ENCODE results near the gene ZDHHC14.
A peak's percentile ranks its signal among the peaks of the same experiment; 100 is the strongest.
"Not testable (repeated sequence)": the region's sequence is repeated elsewhere in the genome, so short reads cannot be mapped to it uniquely, and the experiment has no call there.

ZDHHC14 gene

GRCh38 chr6:157714153-157714490 is 333.1 kb downstream of the ZDHHC14 start:
- no peak for DNase-seq (ENCODE audit: low read depth, low spot score)

GRCh38 chr6:157715728-157716164 is 334.8 kb downstream of the ZDHHC14 start:
- DNase-seq (ENCODE audit: low read depth, low spot score): peak; percentile 55

GRCh38 chr6:157716251-157716995 is 335.4 kb downstream of the ZDHHC14 start:
- DNase-seq (ENCODE audit: low read depth, low spot score): no peak

GRCh38 chr6:157717340-157717748 is 336.4 kb downstream of the ZDHHC14 start:
- DNase-seq (ENCODE audit: low read depth, low spot score): no peak

- no peak for DNase-seq (ENCODE audit: low read depth, low spot score)
Observed at GRCh38 chr6:157718503-157719187, 337.7 kb downstream of the ZDHHC14 start.

GRCh38 chr6:157720964-157721363 is 340.0 kb downstream of the ZDHHC14 start:
- DNase-seq (ENCODE audit: low read depth, low spot score): not testable (repeated sequence)

GRCh38 chr6:157721426-157721825 is 340.4 kb downstream of the ZDHHC14 start:
- DNase-seq (ENCODE audit: low read depth, low spot score): no peak

GRCh38 chr6:157721830-157722229 is 340.8 kb downstream of the ZDHHC14 start:
- DNase-seq (ENCODE audit: low read depth, low spot score): no peak

GRCh38 chr6:157723376-157723775 is 342.4 kb downstream of the ZDHHC14 start:
- no peak for DNase-seq (ENCODE audit: low read depth, low spot score)

- DNase-seq (ENCODE audit: low read depth, low spot score): no peak
Observed at GRCh38 chr6:157724138-157724820, 343.3 kb downstream of the ZDHHC14 start.

GRCh38 chr6:157724960-157725741 is 344.2 kb downstream of the ZDHHC14 start:
- DNase-seq (ENCODE audit: low read depth, low spot score): no peak

- no peak for DNase-seq (ENCODE audit: low read depth, low spot score)
Observed at GRCh38 chr6:157725836-157726235, 344.8 kb downstream of the ZDHHC14 start.

GRCh38 chr6:157726892-157727628 is 346.1 kb downstream of the ZDHHC14 start:
- no peak for DNase-seq (ENCODE audit: low read depth, low spot score)

Data from brain pericyte (primary cell).